Measurements from ENCODE around the gene PTGES. TPM values are rescaled to one million over a fixed set of nuclear protein-coding genes. Genes with fewer than 3 reads are reported as not detected.
"Not testable (repeated sequence)": the region's sequence is repeated elsewhere in the genome, so short reads cannot be mapped to it uniquely, and the experiment has no call there.

Gene PTGES
- total RNA-seq, 1 donor from 2014 or later: 2.1 TPM

DNA sequence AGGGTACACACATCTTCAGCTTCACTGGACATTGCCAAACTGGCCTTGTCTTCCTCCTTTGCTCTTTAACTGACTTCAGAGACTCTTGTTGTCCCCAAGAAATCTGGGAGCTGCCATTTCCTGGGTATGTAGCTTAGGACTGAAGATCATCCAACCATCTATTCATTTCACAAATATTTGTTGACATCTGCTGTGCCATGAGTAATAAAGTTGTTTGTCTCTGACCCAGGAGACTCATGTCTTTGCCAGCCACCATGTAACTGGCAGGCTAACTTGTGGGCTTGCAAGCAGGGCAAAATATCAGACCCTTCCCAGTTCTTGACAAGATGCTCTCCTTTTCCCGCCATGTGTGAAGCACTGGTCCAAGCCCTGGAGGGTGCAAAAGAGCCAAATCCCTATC, 33.0 kb upstream of the PTGES start:
- H3K4me1 ChIP-seq: no peaks in the 10 kb centered on the region
- no peaks in the 10 kb centered on the region for H3K9me3 ChIP-seq
- no peaks in the 10 kb centered on the region for H3K36me3 ChIP-seq
- intact Hi-C loops (cut with DNase I): loop anchor here (5.0 kb wide), 1 partner anchor 49 kb away; no protein-coding TSS in a partner anchor
- no peak for TF ChIP-seq CTCF (IDR thresholded peaks at IDR 0.05)
- no peak overlapping the region for H3K4me3 ChIP-seq
- H3K27me3 ChIP-seq: no peaks in the 10 kb centered on the region
- H3K27ac ChIP-seq: no peak overlapping the region
- no peak for ATAC-seq
- DNase-seq: no peak

- not testable (repeated sequence) for H3K4me3 ChIP-seq, H3K27ac ChIP-seq, H3K36me3 ChIP-seq, H3K9me3 ChIP-seq, H3K27me3 ChIP-seq, H3K4me1 ChIP-seq, ATAC-seq, DNase-seq
- intact Hi-C loops (cut with DNase I): loop anchor here (5.0 kb wide), 1 partner anchor 48 kb away; no protein-coding TSS in a partner anchor
Observed at GRCh38 chr9:129784970-129785369, 32.1 kb upstream of the PTGES start.

GRCh38 chr9:129783516-129784361, 30.9 kb upstream of the PTGES start:
- intact Hi-C loops (cut with DNase I): no loop called here
- TF ChIP-seq CTCF (IDR thresholded peaks at IDR 0.05): peak; percentile 93
- Histone ChIP-seq H3K27me3 (no peaks in the 10 kb centered on the region), H3K4me3 (no peak overlapping the region), H3K36me3 (no peaks in the 10 kb centered on the region), H3K4me1 (no peaks in the 10 kb centered on the region), H3K27ac (no peak overlapping the region), H3K9me3 (no peaks in the 10 kb centered on the region)
- peak; percentile 67 for DNase-seq
- peak; percentile 99 for ATAC-seq

DNA sequence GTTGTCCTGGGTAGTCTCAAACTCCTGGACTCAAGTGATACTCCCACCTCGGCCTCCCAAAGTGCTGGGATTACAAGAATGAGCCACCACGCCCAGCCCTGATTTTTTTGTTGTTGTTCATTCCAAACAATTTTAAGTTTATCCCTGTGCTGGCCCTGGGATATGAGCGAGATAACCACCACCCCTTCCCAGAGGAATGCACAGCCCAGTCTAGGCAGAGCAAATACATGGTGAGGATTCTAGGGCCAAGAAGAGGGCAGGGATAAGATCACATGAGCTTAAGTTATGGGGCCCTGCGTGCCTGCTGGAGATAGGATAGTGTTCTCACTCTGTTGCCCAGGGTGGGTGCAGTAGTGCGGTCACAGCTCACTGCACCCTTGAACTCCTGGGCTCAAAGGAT, 29.1 kb upstream of the PTGES start:
- H3K27ac ChIP-seq: no peak overlapping the region
- no peaks in the 10 kb centered on the region for H3K36me3 ChIP-seq
- H3K4me1 ChIP-seq: peaks cover 12% of the 10 kb centered on the region
- ATAC-seq (no peak), DNase-seq (no peak)
- H3K27me3 ChIP-seq: no peaks in the 10 kb centered on the region
- intact Hi-C loops (cut with DNase I): no loop called here
- no peaks in the 10 kb centered on the region for H3K9me3 ChIP-seq
- H3K4me3 ChIP-seq: no peak overlapping the region
- TF ChIP-seq CTCF (IDR thresholded peaks at IDR 0.05): no peak

GRCh38 chr9:129781131-129781530, 28.3 kb upstream of the PTGES start:
- Histone ChIP-seq H3K27me3 (no peaks in the 10 kb centered on the region), H3K36me3 (no peaks in the 10 kb centered on the region), H3K4me3 (no peak overlapping the region), H3K4me1 (peaks cover 18% of the 10 kb centered on the region), H3K27ac (no peak overlapping the region), H3K9me3 (no peaks in the 10 kb centered on the region)
- intact Hi-C loops (cut with DNase I): no loop called here
- ATAC-seq (no peak), DNase-seq (no peak)
- TF ChIP-seq CTCF (IDR thresholded peaks at IDR 0.05): no peak

- intact Hi-C loops (cut with DNase I): no loop called here
- no peak overlapping the region for H3K27ac ChIP-seq
- peaks cover 18% of the 10 kb centered on the region for H3K4me1 ChIP-seq
- no peaks in the 10 kb centered on the region for H3K36me3 ChIP-seq
- no peak for TF ChIP-seq CTCF (IDR thresholded peaks at IDR 0.05)
- H3K4me3 ChIP-seq: no peak overlapping the region
- H3K27me3 ChIP-seq: no peaks in the 10 kb centered on the region
- ATAC-seq (no peak), DNase-seq (no peak)
- H3K9me3 ChIP-seq: no peaks in the 10 kb centered on the region
Observed at GRCh38 chr9:129779560-129780190, 26.8 kb upstream of the PTGES start.
